Globus pallidus (tissue), 1 donor: ENCODE results near the gene ATP2B2.

Experiments used
- DNase-seq: peaks from one replicate; pipeline ENCODE4 v3.0.0-alpha.2; 2015; ENCODE audit warnings: low spot score

Gene ATP2B2

DNA sequence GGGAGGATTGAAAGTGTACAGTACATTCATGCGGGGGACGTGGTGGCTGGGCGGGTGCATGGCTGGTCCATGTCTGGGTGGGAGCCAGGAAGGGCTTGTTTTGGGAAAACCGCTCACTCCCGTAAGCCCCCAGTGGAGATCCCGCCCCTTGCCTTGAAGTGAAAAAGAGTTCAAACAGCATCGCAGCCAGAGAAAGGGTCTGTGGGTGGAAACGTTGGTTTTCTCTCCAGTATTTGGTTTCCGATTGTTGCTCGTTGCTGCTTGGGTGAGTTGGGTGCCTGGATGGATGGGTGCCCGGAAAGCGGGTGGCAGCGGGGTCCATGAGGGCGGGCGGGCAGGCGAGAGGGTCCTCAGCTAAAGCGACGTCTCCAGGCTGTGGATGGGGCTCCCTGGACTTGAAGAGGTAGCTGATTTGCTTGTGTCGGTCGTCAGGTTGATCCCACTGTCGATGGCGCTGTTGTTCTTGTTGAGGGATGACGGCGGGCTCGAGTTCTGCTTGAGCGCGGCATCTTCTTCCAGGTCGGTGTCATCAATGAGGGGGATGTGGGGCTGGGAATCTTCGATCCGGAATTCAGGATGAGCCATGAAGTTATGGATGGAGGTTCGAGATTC, 176.8 kb downstream of the ATP2B2 start:
- no peak for DNase-seq

DNA sequence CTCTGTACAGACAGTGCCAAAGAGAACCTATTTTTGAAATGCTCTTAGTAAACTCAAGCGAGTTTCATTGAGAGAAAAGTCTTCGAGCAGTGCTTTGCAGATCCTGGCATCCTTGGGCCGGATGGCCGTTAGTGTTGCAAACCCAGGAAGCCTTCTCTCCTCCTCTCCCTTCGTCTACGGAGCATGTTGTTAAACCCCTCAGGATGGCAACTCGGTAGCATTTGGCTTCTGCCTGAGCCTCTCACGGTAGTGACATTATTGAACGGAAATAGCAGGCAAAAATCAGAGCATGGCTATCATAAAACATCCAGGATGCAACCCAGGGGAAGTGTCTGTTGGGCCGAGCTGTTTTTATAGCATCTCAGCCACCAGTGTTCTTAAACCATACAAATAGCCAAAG, 177.8 kb downstream of the ATP2B2 start:
- DNase-seq, result no peak

DNA sequence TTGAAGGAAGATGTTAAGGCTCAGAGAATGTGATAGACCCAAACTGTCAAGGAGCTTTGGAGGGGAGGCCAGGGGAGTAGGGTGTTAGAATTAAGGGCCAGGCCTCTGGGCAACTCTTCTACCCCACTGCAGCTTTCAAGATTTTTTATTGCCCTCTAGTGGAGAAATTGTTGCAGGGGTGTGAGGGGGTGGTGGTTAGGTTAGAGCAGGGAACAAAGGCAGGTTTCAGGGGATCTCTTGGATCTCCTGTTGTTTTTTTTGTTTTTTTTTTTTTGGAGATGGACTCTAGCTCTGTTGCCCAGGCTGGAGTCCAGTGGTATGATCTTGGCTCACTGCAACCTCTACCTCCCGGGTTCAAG, 183.1 kb downstream of the ATP2B2 start:
- no peak for DNase-seq

DNA sequence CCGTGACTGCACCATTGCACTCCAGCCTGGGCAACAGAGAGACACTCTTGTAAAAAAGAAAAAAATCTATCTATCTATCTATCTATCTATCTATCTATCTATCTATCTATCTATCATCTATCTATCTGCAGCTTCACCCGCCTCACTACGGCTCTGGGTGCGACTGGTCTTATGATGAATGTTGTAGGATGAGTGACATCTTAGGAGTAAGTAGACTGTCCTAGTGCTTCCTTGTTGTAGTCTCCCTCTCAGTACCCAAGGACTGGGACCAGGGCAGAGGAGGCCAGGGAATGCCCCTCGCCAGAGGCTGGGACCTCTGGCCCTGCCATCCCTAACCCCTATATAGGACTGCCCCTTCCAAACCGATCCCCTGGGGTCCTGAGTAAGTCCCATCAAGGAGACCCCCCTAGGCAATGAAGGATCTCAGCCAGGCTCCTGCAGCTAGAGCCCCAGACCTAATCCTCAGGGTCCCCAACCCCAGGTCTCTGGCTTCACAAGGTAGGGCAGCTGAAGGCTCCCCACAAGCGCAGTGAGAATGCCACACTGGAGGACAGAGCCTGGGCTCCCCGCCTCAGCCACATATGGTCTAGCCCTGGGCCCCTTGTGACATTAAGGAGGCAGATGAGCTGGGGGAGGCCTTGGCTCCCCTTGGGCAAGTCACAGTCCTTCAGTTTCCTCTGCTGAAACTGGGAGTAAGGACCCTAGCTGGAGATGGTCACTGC, 183.6 kb downstream of the ATP2B2 start:
- no peak for DNase-seq

DNA sequence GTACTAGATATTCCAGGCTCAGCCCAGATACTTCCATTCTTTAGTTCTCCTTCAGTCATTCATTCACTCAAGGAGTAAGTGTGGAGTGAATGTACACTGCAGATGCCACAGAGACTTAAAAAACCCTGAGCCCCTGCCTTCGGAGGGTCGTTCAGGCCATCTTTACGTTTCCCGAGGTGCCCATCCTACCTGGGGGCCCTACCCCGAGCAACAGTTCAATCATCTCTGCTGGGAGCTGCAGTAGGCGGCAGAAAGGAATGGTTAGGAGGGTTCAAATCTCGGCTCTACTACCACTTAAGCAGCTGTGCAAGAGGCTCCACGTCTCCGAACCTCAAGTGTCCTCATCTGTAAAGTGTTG, 185.1 kb downstream of the ATP2B2 start:
- no peak for DNase-seq

DNA sequence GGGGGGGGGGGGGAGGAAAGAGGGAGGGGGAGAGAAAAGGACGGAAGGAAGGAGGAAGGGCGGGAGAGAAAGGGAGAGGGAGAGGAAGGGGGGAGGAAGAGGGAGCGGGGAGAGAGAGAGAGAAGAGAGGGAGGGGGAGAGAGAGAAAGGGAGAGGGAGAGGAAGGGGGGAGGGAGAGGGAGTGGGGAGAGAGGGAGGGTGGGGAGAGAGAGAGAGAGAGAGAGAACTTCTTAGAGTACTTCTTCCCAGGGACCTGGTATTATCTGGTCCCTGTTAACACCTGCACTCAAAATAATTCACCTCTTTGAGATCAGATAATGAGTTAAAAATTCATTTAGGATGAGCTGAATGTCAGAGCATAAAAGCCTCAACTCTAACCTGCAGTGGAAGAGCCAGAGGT, 185.6 kb downstream of the ATP2B2 start:
- DNase-seq, result no peak

DNA sequence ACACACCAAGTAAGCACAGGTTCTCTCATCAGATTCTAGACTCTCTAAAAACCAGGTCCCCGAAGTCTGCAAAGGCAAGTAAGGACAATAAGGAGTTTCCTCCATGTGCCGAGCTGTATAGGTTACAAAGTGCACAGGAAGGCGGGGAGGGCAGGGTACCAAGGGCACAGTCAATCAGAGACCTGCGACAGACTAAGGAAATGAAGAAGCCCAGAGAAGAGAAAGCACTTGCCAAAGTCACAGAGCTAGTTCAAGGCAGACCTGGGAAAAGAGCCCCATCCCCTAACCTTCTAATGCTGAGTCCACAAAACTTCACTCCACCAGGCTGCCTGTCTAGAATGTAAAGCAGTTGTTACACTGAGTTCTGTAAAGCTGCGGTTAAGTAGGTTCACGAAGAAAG, 186.1 kb downstream of the ATP2B2 start:
- DNase-seq, result no peak

DNA sequence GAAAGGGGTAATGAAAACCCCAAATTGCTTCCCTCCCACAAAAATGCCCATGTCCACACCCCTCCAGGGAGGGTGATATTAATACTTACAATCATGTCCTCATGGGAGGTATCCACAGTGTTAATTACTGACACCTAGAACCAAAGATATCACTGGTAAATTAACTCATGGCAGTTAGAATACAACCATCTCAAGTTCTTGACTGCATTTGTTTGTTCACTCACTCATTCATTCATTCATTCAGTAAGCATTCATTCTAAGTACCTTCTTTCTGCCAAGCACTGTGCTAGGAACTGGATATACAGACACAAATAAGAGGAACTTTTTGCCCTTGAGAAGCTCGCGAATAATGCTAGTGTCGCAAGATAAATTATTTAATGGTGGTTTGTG, 187.4 kb downstream of the ATP2B2 start:
- DNase-seq, result no peak

DNA sequence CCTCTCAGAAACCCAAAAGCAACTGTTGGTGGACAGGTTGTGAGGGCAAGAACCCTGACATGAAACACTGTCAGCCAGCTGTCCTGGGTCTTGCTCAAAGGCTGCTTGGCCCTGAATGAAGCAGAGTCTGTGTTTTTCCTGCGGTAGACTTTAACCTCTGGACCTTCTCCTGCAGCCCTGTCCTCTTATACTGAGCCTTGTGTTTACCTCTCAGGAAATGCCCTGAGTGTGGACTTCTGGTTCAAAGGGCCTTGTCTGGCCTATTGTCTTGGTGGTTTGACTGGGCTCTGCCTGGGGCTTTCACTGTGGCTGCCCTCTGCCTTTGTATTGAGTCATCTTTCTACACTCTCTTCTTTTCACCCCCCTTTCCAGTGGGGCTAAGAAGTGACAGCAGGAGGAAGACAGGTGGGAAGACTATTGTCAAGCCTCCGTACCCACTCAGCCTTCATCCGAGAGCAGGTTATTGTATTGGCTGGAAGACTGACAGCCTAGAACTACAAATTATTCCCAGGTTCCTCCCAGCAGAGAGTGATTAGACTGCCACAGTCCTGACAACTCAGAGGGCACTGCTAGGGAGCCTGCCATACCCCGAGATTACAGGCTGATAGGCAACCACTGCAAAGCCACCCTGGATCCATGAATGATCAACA, 187.9 kb downstream of the ATP2B2 start:
- no peak for DNase-seq

DNA sequence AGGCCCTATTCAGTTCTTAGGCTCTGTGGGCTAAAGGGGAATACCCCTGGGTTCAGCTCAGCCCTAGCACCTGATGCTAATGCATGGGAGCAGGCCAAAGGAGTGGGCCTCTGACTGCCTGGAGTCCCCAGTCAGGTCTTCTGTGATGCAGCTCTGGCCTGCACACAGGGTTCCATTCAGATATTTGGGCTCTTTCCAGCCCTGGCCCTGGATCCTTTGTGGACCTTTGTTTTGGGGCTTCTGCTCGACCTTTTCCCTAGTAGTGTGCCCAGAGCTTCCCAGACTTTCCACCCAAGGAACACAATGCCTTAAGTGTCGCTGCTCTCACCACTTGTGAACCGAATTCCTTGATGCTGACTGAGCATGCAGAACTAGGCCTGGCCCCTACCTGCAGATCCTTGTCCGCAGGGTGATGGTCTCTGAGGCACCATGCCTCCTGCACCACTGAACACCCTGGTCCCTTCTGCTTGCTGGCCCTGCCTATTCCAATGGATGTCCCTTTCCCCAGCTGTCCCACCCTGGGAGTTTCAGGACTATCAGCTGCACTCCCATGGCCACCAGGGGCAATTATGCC, 189.5 kb downstream of the ATP2B2 start:
- peak; percentile 29 for DNase-seq

DNA sequence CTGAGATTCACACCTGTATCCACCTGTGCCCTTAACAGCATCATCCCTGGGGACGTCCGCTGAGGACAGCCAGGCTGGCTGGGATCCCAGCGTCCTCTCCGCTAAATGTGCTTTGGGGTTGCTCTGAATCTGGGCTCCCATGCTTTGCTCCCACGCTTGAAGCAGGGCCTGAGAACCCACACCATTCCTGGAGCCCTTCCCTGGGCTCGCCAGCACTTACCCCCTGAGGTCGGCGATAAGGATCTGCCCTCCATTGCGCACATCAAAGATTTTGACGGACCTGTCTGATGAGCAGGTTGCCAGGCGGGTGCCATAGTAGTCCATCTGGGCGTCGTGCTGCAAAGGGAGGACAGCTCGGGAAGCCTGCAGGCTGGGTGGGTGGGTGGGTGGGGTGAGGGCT, 190.3 kb downstream of the ATP2B2 start:
- DNase-seq, result no peak

DNA sequence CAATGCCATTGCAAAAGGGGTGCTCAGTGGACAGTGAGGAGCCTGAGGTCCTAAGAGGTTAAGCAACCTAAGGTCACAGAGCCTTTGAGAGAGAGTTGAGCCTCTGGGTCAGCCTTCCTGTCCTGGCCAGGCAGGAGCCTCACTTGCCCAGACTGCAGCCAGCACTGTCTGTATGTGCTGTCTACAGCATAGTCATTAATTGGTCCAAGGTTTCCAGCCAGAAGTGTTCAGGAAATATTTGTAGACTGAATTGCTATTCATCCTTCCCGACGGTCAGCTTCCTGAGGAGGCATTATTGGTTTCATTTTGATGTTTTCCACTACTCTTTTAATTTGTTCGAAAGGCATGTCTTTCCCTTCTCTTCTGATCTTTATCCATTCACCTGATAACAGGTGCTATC, 192.5 kb downstream of the ATP2B2 start:
- DNase-seq, result no peak

DNA sequence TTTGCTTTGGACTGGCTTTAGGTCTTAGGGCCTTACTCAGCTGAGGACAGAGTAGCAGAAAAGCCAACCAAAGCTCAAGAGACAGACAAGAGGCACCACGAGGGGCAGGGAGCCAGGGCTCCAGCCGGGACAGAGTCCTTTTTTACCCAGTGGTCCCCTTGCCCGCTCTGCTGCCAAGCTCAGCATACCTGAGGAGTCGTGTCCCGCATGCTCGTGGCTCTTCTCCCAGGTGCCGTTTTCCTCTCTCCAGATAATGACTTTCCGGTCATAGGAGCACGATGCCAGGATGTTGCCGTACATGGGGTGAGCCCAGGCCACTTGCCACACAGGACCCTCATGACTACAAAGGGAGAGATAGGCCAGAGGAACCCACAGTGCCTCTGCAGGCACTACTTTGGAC, 193.0 kb downstream of the ATP2B2 start:
- DNase-seq, result no peak

DNA sequence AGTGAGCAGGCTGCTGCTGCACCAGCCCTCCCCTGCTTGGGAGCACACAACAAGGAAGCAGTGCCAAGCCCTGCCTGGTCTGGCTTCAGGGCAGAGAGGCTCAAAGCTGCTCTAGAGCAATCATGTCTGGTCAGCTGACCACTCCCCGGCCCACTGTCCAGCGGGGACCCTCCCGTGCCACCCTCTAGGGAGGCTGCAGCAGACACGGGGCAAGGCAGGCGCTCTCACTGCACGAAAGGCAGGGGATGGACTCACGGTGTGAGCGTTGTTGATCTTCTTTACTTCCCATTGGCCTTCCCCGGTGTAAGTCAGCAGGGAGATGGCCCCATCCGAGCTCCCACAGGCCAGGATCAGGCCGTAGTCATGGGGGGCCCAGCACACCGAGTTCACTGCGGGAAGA, 193.7 kb downstream of the ATP2B2 start:
- DNase-seq, result no peak

DNA sequence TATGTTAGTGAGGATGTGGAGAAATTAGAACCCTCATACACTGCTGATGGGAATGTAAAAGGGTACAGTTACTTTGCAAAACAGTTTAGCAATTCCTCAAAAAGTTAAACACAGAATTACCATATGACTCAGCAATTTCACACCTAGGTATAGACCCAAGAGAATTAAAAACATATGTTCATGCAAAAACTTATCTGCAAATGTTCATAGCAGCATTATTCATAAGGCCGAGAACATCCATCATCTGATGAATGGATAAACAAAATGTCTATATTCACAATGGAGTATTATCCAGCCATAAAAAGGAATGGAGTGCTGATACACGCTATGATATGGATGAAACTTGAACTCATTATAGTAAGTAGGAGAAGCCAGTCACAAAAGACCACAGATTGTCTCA, 194.8 kb downstream of the ATP2B2 start:
- DNase-seq, result no peak

DNA sequence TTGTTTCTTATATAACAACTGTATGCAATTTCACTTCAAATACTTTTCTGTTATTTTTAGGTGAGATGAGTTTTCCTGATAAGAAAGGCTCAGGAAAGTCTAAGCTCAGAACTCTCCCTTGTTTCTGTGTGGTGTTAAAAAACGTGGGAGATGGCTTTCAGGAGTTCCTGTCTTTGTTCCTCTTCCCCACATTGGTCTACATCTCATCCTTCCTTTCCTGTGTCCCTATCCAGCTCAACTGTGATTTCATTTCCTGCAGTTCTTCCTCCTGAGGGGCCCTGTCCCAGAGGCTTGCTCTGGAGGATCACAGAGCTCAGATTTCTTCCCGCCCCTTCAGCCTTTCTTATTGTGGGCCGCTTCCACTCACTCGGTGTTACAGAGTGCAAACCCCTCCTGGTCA, 195.7 kb downstream of the ATP2B2 start:
- DNase-seq, result no peak

DNA sequence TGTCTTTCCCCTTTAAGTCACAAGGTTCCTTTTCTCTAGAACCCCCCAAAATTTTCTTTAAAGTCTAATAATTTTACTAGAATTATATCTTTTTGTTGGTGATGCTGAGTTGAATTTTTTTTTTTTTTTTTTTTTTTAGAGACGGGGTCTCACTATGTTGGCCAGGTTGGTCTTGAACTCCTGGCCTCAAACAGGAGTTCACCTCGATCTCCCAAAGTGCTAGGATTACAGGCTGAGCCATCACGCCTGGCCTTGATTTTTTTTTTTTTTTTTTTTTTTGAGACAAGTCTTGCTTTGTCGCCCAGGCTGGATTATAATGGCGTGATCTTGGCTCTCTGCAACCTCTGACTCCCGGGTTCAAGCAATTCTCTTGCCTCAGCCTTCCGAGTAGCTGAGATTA, 196.7 kb downstream of the ATP2B2 start:
- DNase-seq, result no peak

DNA sequence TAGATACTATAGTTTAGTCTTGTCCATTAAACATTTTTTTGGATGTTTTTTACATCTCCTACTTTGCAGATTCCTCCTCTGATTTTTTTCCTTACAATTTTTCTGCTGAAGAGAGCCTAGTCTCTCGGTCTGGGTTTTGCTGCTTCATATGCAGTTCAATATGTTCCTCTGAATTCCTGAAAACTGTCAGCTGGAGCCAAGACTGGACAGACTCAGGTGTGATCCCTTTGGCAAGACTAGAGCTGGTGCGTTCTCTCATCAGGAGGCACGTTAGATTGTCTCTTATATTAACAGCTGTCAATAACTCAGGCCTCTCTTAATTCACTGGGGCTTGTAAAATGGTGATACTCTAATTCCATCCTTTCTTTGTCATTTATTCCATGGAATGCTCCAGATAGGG, 199.2 kb downstream of the ATP2B2 start:
- DNase-seq, result no peak

DNA sequence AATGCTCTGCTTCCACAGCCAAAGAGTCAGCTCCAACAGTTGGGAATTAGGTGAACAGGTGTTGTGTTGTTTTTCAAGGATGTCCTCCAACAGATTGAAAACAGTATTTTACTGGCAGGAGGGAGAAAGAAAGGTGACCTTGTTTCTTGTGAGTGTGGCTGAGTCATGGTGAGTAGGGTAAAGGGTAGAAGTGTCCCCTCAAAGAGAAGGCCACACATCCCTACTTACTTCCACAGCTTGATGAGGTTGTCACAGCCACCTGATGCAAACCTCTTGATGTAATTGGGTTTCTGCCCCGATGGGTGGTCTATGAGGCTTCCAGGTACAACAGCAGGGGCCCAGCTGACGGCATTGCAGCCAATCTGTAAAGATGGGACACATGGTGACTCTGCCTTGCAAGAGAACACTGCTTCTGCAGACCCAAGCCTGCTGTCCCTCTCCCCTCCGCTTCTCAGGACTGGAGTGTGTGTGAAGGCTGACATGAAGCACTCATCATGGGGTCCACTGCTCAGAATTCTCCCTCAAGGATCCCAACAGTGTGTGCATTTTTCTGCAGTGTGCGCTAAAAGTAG, 200.0 kb downstream of the ATP2B2 start:
- DNase-seq, result no peak

DNA sequence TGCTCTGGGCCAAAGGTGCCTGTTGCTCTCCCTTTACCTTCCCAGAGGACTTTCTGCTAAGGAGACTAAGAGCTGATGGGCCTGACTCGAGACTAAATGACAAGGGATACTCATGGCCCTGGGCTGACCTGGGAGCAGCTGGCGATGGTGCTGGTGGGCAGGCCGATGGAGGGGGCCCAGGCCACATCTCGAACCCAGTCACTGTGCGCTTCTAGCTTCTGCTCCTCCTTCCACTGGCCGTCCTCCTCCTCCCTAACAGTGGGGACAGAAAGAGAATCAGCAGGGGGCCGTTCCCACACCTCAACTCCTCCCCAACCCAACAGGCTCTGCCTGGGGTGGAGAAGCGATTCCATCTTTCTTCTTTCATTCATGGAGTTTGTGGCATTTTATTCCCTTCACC, 200.5 kb downstream of the ATP2B2 start:
- no peak for DNase-seq

DNA sequence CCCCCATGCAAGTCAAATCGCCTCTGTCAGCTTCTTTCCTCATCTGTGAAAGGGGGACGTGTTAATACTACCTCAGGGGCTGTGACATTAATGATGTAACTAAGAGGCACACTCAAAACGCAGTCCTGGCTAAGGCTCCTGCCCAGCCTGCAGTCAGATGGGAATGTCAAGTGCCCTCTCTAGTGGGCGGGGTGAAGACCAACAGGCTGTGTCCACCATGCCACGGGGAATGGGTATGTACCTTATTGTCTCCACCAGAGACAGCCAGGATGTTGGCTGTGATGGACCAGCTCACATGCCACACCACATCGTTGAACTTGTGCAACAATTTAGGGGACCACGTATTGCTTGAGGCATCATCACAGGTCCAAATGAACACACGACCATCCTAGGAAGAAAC, 201.6 kb downstream of the ATP2B2 start:
- DNase-seq, result no peak

DNA sequence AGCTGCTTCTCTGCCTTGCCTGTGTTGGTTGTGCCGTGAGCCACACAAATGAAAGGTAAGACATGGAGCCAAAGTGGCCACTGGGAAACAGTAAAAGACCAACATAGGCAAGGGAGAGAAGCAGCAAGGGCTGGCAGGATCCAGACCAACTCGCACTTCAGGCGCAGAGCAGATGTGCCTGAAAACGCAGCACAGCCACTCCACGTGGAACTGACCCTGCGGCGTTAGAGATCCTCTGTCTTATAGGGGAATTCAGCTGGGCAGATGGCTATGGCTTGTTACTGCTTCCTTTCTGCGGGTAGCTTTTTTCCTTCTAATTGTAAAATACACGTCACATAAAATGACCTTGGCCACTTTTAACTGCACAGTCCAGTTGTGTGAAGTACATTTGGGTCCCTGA, 202.3 kb downstream of the ATP2B2 start:
- DNase-seq, result no peak

DNA sequence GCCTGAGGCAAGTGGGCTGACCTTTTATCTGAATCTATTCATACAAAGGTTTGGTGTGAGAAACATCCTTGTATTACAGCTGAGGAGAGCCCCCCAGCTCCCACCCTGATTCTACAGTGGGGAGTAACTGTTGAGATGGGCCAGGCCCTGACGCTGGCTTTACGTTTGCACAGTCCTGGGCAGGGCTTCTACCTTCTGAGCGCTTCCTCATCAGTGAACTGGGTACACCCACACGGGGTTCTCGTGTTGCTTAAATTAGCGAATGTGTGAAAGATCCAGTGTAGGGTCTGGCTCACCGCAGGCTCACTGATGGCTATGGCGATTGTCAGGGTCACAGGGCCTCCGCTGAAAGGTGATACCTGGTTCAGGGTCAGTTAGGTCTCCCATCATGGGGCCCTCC, 205.3 kb downstream of the ATP2B2 start:
- no peak for DNase-seq
